Measurements from ENCODE around the gene RUFY4. TPM values are rescaled to one million over a fixed set of nuclear protein-coding genes. Genes with fewer than 3 reads are reported as not detected.

RUFY4 gene
- total and polyA plus RNA-seq, 2 experiments from 2014 or later: 0.27 TPM; not detected in 1

DNA sequence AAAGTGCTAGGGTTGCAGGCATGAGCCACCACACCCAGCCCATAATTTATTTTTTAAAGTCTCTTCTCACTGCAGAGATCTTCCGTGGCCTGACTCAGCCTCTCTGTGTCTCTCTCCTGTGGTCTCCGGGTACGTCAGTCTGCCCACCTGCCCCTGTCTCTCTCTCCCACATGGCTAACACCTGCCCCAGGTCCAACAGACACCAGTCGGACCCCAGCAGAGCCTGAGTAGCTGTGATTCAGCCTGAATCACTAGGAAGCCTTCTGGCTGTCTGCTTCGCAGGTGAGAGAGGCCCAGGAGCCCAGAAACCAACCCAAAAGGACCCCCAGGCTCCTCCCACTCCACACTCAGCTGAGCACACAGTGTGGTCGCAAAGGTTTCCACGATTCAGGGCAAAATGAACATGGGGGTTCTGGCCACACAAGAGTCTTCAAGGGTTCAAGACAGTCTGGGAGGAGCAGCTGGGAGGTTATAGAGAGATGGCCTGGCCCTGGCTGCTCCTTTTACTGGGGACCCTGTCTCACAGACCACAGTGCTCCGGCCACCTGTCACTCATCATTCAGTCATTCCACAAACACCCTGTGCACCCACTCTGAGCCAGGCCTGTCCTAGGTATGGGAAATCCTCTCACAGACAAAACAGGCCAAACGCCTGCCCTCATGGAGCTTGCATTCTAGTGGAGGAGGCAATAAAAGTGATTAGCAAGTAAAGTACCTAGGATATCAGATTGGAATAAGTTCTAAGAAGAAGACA lies 8.6 kb downstream of the RUFY4 start:
- Histone ChIP-seq H3K27me3 (ENCODE audit: insufficient read depth) (no peaks in the 10 kb centered on the region), H3K9me2 (ENCODE audit: insufficient read depth) (no peaks in the 10 kb centered on the region), H3K4me1 (ENCODE audit: insufficient read depth) (no peaks in the 10 kb centered on the region), H3K4me3 (no peak overlapping the region), H3K36me3 (ENCODE audit: insufficient read depth) (no peaks in the 10 kb centered on the region), H4K20me1 (replicated peaks; ENCODE audit: insufficient read depth) (no peaks in the 10 kb centered on the region), H3F3A (replicated peaks; ENCODE audit: low read depth) (no peaks in the 10 kb centered on the region), H3K4me2 (no peak overlapping the region), H2AFZ (no peak overlapping the region), H3K79me2 (replicated peaks; ENCODE audit: insufficient read depth) (no peaks in the 10 kb centered on the region), H3K27ac (ENCODE audit: low read depth) (no peak overlapping the region)
- no peak for ATAC-seq
- H3K4me1 Mint-ChIP-seq: peaks cover 7% of the 10 kb centered on the region
- H3K4me3 Mint-ChIP-seq: no peak overlapping the region
- H3K36me3 Mint-ChIP-seq (ENCODE audit: low read depth): no peaks in the 10 kb centered on the region; the same call in 2 of the 3 replicates
- peaks cover 9% of the 10 kb centered on the region for H3K27me3 Mint-ChIP-seq (ENCODE audit: insufficient read depth, low read depth, poor library complexity)
- no peaks in the 10 kb centered on the region; the same call in 2 of the 3 replicates for H3K9me3 Mint-ChIP-seq
- no peak overlapping the region for H3K27ac Mint-ChIP-seq
- TF ChIP-seq EZH2phosphoT487 (IDR thresholded peaks at IDR 0.05; ENCODE audit: unreplicated experiment) (no peak), ZNF114 (CRISPR knock-in tag; IDR thresholded peaks at IDR 0.05) (no peak), JUNB (IDR thresholded peaks at IDR 0.05; ENCODE audit: unreplicated experiment) (no peak), CREB1 (CRISPR knock-in tag; IDR thresholded peaks at IDR 0.05; ENCODE audit: low read depth) (no peak), NANOG (IDR thresholded peaks at IDR 0.05; ENCODE audit: borderline replicate concordance) (no peak), ZNF331 (CRISPR knock-in tag; IDR thresholded peaks at IDR 0.05; ENCODE audit: low read depth) (no peak), STAT1 (IDR thresholded peaks at IDR 0.05; ENCODE audit: unreplicated experiment) (no peak), POLR2AphosphoS5 (IDR thresholded peaks at IDR 0.05; ENCODE audit: low read depth) (no peak), EZH2 (IDR thresholded peaks at IDR 0.05; ENCODE audit: low read depth, unreplicated experiment) (no peak)
- TF ChIP-seq, protein P1, sequence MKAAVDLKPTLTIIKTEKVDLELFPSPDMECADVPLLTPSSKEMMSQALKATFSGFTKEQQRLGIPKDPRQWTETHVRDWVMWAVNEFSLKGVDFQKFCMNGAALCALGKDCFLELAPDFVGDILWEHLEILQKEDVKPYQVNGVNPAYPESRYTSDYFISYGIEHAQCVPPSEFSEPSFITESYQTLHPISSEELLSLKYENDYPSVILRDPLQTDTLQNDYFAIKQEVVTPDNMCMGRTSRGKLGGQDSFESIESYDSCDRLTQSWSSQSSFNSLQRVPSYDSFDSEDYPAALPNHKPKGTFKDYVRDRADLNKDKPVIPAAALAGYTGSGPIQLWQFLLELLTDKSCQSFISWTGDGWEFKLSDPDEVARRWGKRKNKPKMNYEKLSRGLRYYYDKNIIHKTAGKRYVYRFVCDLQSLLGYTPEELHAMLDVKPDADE (IDR thresholded peaks at IDR 0.05): no peak
- TF ChIP-seq, protein P2, sequence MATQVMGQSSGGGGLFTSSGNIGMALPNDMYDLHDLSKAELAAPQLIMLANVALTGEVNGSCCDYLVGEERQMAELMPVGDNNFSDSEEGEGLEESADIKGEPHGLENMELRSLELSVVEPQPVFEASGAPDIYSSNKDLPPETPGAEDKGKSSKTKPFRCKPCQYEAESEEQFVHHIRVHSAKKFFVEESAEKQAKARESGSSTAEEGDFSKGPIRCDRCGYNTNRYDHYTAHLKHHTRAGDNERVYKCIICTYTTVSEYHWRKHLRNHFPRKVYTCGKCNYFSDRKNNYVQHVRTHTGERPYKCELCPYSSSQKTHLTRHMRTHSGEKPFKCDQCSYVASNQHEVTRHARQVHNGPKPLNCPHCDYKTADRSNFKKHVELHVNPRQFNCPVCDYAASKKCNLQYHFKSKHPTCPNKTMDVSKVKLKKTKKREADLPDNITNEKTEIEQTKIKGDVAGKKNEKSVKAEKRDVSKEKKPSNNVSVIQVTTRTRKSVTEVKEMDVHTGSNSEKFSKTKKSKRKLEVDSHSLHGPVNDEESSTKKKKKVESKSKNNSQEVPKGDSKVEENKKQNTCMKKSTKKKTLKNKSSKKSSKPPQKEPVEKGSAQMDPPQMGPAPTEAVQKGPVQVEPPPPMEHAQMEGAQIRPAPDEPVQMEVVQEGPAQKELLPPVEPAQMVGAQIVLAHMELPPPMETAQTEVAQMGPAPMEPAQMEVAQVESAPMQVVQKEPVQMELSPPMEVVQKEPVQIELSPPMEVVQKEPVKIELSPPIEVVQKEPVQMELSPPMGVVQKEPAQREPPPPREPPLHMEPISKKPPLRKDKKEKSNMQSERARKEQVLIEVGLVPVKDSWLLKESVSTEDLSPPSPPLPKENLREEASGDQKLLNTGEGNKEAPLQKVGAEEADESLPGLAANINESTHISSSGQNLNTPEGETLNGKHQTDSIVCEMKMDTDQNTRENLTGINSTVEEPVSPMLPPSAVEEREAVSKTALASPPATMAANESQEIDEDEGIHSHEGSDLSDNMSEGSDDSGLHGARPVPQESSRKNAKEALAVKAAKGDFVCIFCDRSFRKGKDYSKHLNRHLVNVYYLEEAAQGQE (IDR thresholded peaks at IDR 0.05; ENCODE audit: unreplicated experiment): no peak
- TF ChIP-seq, protein P3, sequence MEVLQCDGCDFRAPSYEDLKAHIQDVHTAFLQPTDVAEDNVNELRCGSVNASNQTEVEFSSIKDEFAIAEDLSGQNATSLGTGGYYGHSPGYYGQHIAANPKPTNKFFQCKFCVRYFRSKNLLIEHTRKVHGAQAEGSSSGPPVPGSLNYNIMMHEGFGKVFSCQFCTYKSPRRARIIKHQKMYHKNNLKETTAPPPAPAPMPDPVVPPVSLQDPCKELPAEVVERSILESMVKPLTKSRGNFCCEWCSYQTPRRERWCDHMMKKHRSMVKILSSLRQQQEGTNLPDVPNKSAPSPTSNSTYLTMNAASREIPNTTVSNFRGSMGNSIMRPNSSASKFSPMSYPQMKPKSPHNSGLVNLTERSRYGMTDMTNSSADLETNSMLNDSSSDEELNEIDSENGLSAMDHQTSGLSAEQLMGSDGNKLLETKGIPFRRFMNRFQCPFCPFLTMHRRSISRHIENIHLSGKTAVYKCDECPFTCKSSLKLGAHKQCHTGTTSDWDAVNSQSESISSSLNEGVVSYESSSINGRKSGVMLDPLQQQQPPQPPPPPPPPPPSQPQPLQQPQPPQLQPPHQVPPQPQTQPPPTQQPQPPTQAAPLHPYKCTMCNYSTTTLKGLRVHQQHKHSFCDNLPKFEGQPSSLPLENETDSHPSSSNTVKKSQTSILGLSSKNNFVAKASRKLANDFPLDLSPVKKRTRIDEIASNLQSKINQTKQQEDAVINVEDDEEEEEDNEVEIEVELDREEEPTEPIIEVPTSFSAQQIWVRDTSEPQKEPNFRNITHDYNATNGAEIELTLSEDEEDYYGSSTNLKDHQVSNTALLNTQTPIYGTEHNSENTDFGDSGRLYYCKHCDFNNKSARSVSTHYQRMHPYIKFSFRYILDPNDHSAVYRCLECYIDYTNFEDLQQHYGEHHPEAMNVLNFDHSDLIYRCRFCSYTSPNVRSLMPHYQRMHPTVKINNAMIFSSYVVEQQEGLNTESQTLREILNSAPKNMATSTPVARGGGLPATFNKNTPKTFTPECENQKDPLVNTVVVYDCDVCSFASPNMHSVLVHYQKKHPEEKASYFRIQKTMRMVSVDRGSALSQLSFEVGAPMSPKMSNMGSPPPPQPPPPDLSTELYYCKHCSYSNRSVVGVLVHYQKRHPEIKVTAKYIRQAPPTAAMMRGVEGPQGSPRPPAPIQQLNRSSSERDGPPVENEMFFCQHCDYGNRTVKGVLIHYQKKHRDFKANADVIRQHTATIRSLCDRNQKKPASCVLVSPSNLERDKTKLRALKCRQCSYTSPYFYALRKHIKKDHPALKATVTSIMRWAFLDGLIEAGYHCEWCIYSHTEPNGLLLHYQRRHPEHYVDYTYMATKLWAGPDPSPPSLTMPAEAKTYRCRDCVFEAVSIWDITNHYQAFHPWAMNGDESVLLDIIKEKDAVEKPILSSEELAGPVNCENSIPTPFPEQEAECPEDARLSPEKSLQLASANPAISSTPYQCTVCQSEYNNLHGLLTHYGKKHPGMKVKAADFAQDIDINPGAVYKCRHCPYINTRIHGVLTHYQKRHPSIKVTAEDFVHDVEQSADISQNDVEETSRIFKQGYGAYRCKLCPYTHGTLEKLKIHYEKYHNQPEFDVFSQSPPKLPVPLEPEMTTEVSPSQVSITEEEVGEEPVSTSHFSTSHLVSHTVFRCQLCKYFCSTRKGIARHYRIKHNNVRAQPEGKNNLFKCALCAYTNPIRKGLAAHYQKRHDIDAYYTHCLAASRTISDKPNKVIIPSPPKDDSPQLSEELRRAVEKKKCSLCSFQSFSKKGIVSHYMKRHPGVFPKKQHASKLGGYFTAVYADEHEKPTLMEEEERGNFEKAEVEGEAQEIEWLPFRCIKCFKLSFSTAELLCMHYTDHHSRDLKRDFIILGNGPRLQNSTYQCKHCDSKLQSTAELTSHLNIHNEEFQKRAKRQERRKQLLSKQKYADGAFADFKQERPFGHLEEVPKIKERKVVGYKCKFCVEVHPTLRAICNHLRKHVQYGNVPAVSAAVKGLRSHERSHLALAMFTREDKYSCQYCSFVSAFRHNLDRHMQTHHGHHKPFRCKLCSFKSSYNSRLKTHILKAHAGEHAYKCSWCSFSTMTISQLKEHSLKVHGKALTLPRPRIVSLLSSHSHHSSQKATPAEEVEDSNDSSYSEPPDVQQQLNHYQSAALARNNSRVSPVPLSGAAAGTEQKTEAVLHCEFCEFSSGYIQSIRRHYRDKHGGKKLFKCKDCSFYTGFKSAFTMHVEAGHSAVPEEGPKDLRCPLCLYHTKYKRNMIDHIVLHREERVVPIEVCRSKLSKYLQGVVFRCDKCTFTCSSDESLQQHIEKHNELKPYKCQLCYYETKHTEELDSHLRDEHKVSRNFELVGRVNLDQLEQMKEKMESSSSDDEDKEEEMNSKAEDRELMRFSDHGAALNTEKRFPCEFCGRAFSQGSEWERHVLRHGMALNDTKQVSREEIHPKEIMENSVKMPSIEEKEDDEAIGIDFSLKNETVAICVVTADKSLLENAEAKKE (CRISPR knock-in tag; IDR thresholded peaks at IDR 0.05): no peak
- TF ChIP-seq, protein P4, sequence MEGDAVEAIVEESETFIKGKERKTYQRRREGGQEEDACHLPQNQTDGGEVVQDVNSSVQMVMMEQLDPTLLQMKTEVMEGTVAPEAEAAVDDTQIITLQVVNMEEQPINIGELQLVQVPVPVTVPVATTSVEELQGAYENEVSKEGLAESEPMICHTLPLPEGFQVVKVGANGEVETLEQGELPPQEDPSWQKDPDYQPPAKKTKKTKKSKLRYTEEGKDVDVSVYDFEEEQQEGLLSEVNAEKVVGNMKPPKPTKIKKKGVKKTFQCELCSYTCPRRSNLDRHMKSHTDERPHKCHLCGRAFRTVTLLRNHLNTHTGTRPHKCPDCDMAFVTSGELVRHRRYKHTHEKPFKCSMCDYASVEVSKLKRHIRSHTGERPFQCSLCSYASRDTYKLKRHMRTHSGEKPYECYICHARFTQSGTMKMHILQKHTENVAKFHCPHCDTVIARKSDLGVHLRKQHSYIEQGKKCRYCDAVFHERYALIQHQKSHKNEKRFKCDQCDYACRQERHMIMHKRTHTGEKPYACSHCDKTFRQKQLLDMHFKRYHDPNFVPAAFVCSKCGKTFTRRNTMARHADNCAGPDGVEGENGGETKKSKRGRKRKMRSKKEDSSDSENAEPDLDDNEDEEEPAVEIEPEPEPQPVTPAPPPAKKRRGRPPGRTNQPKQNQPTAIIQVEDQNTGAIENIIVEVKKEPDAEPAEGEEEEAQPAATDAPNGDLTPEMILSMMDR (conservative IDR thresholded peaks at IDR 0.05; ENCODE audit: low read depth in 2 of 2): no peak
- no peak for DNase-seq (ENCODE audit: low spot score)

All from GM23338 (cell line).